ENCODE data around the gene ISCA2.

Gene ISCA2

DNA sequence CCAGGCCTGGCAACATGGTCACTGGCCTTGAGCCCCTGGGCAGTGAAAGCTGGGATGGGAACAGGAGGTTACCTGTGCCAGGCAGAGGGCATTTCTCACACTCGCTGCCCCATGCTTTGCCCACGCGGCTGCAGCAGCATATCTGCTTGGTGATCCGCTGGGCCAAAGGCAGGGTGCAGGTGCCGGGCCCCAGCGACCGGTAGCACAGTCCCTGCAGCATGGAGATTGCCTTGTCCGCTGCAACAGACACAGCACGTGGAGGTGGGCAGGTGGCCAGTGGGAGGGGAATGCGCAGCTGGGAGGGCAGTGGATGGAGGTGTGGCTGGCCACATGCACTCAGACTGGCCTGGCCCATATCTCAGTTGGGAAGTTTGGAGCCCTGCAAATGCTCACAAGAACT, 35.3 kb downstream of the ISCA2 start:
- Histone ChIP-seq H3K14ac (ENCODE audit: low read length) (no peak overlapping the region), H4K12ac (ENCODE audit: low read depth, low read length) (no peak overlapping the region), H4K91ac (ENCODE audit: low read depth, low read length) (no peak overlapping the region), H2AK5ac (ENCODE audit: low read length) (no peak overlapping the region), H3K9ac (ENCODE audit: low read length) (no peak overlapping the region), H3K4me3 (ENCODE audit: low read depth, low read length) (no peak overlapping the region), H3K4me2 (ENCODE audit: low read length) (no peak overlapping the region), H3K9me3 (ENCODE audit: insufficient read depth, low read depth, low read length) (peaks cover 2% of the 10 kb centered on the region), H3K79me2 (ENCODE audit: control insufficient read depth, insufficient read depth, low read length, poor library complexity) (no peaks in the 10 kb centered on the region), H2BK12ac (ENCODE audit: low read length) (no peak overlapping the region), H4K8ac (ENCODE audit: low read depth, low read length) (no peak overlapping the region), H3K27ac (ENCODE audit: low read depth, low read length) (no peak overlapping the region), H3K4me1 (ENCODE audit: control insufficient read depth in 1 of 2, insufficient read depth in 2 of 2, low read length in 2 of 2) (no peaks in the 10 kb centered on the region), H3K27me3 (ENCODE audit: insufficient read depth, low read length) (no peaks in the 10 kb centered on the region), H3K79me1 (ENCODE audit: low read length) (no peaks in the 10 kb centered on the region), H2BK5ac (ENCODE audit: low read depth, low read length, poor library complexity) (no peak overlapping the region), H2BK120ac (ENCODE audit: insufficient read depth, low read length, poor library complexity) (no peak overlapping the region), H2AFZ (ENCODE audit: insufficient read depth, low read length, poor library complexity) (no peak overlapping the region), H3K4ac (ENCODE audit: low read depth, low read length) (no peak overlapping the region), H3K36me3 (ENCODE audit: control insufficient read depth in 1 of 2, insufficient read depth in 2 of 2, low read length in 2 of 2) (no peaks in the 10 kb centered on the region), H3K18ac (ENCODE audit: low read length) (no peak overlapping the region), H3K23ac (ENCODE audit: low read length) (no peak overlapping the region)
- DNase-seq, result no peak
- WGBS (ENCODE audit: extremely low coverage, insufficient coverage, insufficient read length), result no CpG with 5 or more reads among the region's 10 CpGs

DNA sequence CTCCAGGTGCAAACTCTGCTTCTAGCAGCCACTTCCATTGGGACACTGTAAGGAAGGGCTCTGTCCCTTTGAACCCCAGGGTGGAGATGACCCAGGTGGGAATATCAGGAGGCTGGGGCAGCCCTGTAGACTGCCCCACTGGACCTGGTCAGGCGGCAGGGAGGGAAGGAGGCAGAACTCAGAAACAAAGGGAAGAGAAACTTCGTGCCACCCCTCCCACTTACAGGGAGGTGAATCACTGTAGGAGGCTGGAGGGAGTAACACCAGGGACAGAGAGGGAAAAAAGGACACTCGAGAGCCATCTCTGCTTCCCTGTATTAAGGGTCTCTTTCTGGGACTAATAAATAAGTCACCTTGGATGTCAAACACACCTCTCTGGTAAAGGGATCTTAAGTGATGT, 37.4 kb downstream of the ISCA2 start:
- H4K12ac ChIP-seq (ENCODE audit: low read depth, low read length), result no peak overlapping the region
- no peak overlapping the region for H2BK120ac ChIP-seq (ENCODE audit: insufficient read depth, low read length, poor library complexity)

DNA sequence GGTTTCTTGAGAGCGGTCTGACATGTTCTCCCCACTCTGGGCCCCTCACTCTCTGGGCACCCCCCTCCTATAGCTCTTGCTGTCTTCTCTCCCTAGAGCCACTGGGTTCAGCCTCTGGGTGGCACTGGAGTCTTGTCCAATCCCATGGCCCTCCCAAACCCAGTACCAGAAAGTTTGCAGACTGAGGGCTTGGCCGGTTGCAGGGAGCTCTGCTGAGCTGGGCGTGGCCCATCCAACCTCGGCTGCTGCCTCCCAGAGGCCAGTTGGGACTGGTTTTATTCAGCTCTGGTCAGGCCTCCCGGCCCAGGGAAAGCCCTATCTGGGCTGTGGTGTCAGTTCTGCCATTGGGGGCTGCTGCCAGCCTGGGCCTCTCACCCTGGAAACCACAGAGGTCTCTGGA, 37.9 kb downstream of the ISCA2 start:
- no peaks in the 10 kb centered on the region for H3K36me3 ChIP-seq (ENCODE audit: control insufficient read depth in 1 of 2, insufficient read depth in 2 of 2, low read length in 2 of 2)
- H3K9ac ChIP-seq (ENCODE audit: low read length), result no peak overlapping the region
- H3K4me1 ChIP-seq (ENCODE audit: control insufficient read depth in 1 of 2, insufficient read depth in 2 of 2, low read length in 2 of 2), result no peaks in the 10 kb centered on the region
- no peak overlapping the region for H3K4me2 ChIP-seq (ENCODE audit: low read length)
- peak in 1 of 2 donors; percentile 4 for DNase-seq
- H2BK120ac ChIP-seq (ENCODE audit: insufficient read depth, low read length, poor library complexity), result no peak overlapping the region
- H3K18ac ChIP-seq (ENCODE audit: low read length), result no peak overlapping the region
- H2AFZ ChIP-seq (ENCODE audit: insufficient read depth, low read length, poor library complexity), result no peak overlapping the region
- H2BK12ac ChIP-seq (ENCODE audit: low read length), result no peak overlapping the region
- H3K23ac ChIP-seq (ENCODE audit: low read length), result no peak overlapping the region
- H2BK5ac ChIP-seq (ENCODE audit: low read depth, low read length, poor library complexity), result no peak overlapping the region
- H3K4ac ChIP-seq (ENCODE audit: low read depth, low read length), result no peak overlapping the region
- no peak overlapping the region for H3K4me3 ChIP-seq (ENCODE audit: low read depth, low read length)
- no peak overlapping the region for H4K12ac ChIP-seq (ENCODE audit: low read depth, low read length)
- H2AK5ac ChIP-seq (ENCODE audit: low read length), result no peak overlapping the region
- WGBS (ENCODE audit: extremely low coverage, insufficient coverage, insufficient read length), result no CpG with 5 or more reads among the region's 5 CpGs
- no peak overlapping the region for H4K91ac ChIP-seq (ENCODE audit: low read depth, low read length)
- H4K8ac ChIP-seq (ENCODE audit: low read depth, low read length), result no peak overlapping the region
- no peaks in the 10 kb centered on the region for H3K79me2 ChIP-seq (ENCODE audit: control insufficient read depth, insufficient read depth, low read length, poor library complexity)
- H3K79me1 ChIP-seq (ENCODE audit: low read length), result no peaks in the 10 kb centered on the region
- peaks cover 2% of the 10 kb centered on the region for H3K9me3 ChIP-seq (ENCODE audit: insufficient read depth, low read depth, low read length)
- no peak overlapping the region for H3K27ac ChIP-seq (ENCODE audit: low read depth, low read length)
- no peak overlapping the region for H3K14ac ChIP-seq (ENCODE audit: low read length)
- no peaks in the 10 kb centered on the region for H3K27me3 ChIP-seq (ENCODE audit: insufficient read depth, low read length)

More for the DNA sequence above, 37.4 kb downstream of the ISCA2 start:
- Histone ChIP-seq H3K18ac (ENCODE audit: low read length) (no peak overlapping the region), H2BK12ac (ENCODE audit: low read length) (no peak overlapping the region), H3K79me2 (ENCODE audit: control insufficient read depth, insufficient read depth, low read length, poor library complexity) (no peaks in the 10 kb centered on the region), H3K4ac (ENCODE audit: low read depth, low read length) (no peak overlapping the region), H3K9ac (ENCODE audit: low read length) (no peak overlapping the region), H3K9me3 (ENCODE audit: insufficient read depth, low read depth, low read length) (peaks cover 2% of the 10 kb centered on the region), H3K36me3 (ENCODE audit: control insufficient read depth in 1 of 2, insufficient read depth in 2 of 2, low read length in 2 of 2) (no peaks in the 10 kb centered on the region), H4K91ac (ENCODE audit: low read depth, low read length) (no peak overlapping the region), H3K14ac (ENCODE audit: low read length) (no peak overlapping the region), H3K27ac (ENCODE audit: low read depth, low read length) (no peak overlapping the region), H2AK5ac (ENCODE audit: low read length) (no peak overlapping the region), H3K4me2 (ENCODE audit: low read length) (no peak overlapping the region), H3K23ac (ENCODE audit: low read length) (no peak overlapping the region), H3K4me3 (ENCODE audit: low read depth, low read length) (no peak overlapping the region), H3K27me3 (ENCODE audit: insufficient read depth, low read length) (no peaks in the 10 kb centered on the region), H3K79me1 (ENCODE audit: low read length) (no peaks in the 10 kb centered on the region), H2AFZ (ENCODE audit: insufficient read depth, low read length, poor library complexity) (no peak overlapping the region), H2BK5ac (ENCODE audit: low read depth, low read length, poor library complexity) (no peak overlapping the region), H4K8ac (ENCODE audit: low read depth, low read length) (no peak overlapping the region), H3K4me1 (ENCODE audit: control insufficient read depth in 1 of 2, insufficient read depth in 2 of 2, low read length in 2 of 2) (no peaks in the 10 kb centered on the region)
- no CpG with 5 or more reads among the region's 3 CpGs for WGBS (ENCODE audit: extremely low coverage, insufficient coverage, insufficient read length)
- DNase-seq, result no peak

DNA sequence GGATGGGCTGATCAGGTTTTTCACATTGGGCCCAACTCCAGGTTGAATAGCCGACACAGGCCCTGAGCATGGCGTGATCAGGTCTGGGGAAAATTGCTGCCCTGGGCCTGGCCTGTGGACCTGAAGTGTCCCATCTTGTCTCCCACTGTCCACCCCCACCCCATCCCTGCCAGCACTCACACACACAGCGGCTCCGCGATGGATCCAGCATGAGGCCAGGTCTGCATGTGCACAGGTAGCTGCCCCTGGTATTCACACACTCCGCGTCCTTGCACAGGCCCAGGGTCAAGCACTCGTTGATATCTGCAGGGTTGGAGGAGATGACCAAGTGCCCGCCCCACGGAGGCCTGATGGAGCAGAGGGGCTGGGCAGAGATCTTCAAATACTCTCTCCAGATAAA, 38.7 kb downstream of the ISCA2 start:
- no peak overlapping the region for H3K4ac ChIP-seq (ENCODE audit: low read depth, low read length)
- H3K27me3 ChIP-seq (ENCODE audit: insufficient read depth, low read length), result no peaks in the 10 kb centered on the region
- no peak overlapping the region for H3K14ac ChIP-seq (ENCODE audit: low read length)
- no peak overlapping the region for H4K12ac ChIP-seq (ENCODE audit: low read depth, low read length)
- no peaks in the 10 kb centered on the region for H3K79me2 ChIP-seq (ENCODE audit: control insufficient read depth, insufficient read depth, low read length, poor library complexity)
- H3K23ac ChIP-seq (ENCODE audit: low read length), result no peak overlapping the region
- no CpG with 5 or more reads among the region's 10 CpGs for WGBS (ENCODE audit: extremely low coverage, insufficient coverage, insufficient read length)
- H3K27ac ChIP-seq (ENCODE audit: low read depth, low read length), result no peak overlapping the region
- H3K9ac ChIP-seq (ENCODE audit: low read length), result no peak overlapping the region
- H3K18ac ChIP-seq (ENCODE audit: low read length), result no peak overlapping the region
- H3K79me1 ChIP-seq (ENCODE audit: low read length), result no peaks in the 10 kb centered on the region
- no peak overlapping the region for H4K8ac ChIP-seq (ENCODE audit: low read depth, low read length)
- peaks cover 2% of the 10 kb centered on the region for H3K9me3 ChIP-seq (ENCODE audit: insufficient read depth, low read depth, low read length)
- no peak overlapping the region for H2AK5ac ChIP-seq (ENCODE audit: low read length)
- H2BK12ac ChIP-seq (ENCODE audit: low read length), result no peak overlapping the region
- H3K4me3 ChIP-seq (ENCODE audit: low read depth, low read length), result no peak overlapping the region
- H2BK5ac ChIP-seq (ENCODE audit: low read depth, low read length, poor library complexity), result no peak overlapping the region
- no peaks in the 10 kb centered on the region for H3K36me3 ChIP-seq (ENCODE audit: control insufficient read depth in 1 of 2, insufficient read depth in 2 of 2, low read length in 2 of 2)
- H4K91ac ChIP-seq (ENCODE audit: low read depth, low read length), result no peak overlapping the region
- H2AFZ ChIP-seq (ENCODE audit: insufficient read depth, low read length, poor library complexity), result no peak overlapping the region
- no peak overlapping the region for H3K4me2 ChIP-seq (ENCODE audit: low read length)
- no peaks in the 10 kb centered on the region for H3K4me1 ChIP-seq (ENCODE audit: control insufficient read depth in 1 of 2, insufficient read depth in 2 of 2, low read length in 2 of 2)
- DNase-seq, result no peak
- no peak overlapping the region for H2BK120ac ChIP-seq (ENCODE audit: insufficient read depth, low read length, poor library complexity)
